ENCODE measurements around the gene TMEM88.

TMEM88 gene

GRCh38 chr17:7833011-7833794 lies 21.7 kb upstream of the TMEM88 start:
- no peak for DNase-seq (ENCODE audit: low read depth in 1 of 2, low spot score in 1 of 2)

DNA sequence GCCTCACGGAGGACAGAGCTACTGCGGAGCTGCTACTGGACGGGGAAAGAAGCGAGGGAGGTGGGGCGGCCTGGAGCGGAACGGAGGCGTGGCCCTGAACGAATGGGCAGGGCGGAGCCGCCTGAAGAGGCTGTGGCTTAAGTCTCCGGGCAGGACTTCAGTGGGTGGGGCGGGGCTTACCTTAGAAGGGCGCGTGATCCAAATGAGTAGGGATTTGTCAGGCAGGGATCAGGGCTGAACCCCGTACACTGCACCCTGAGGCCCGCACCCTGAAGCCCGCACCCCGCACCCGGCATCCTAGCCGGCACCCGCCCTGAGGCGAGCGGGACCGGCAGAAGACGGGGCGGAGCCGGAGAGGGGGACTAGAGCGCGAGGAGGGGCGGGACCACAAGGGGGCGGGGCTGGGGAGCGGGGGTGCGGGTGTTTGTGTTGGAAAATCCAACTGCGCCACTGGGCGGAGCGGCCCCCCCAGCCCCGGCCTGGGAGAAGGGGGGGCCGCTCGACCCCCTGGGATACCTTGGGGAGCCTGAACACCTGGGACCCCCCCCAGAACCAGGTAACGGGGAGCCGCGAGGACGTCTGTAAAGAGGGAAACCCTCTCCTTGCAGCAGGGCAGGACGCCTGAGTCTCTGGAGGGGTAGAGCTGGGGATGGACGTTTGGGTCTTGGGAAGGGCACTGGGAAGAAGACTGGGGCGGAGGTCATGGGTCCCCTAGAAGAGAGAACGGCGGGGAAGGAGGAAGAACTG lies 20.9 kb upstream of the TMEM88 start, which contains the start of gene KDM6B:
TSS of gene KDM6B (plus strand) at position 423 of the 747 bp plus-strand sequence. CDS start 11,338 bp downstream, outside the sequence.
- peak; percentile 73 to 79 for DNase-seq (ENCODE audit: low read depth in 1 of 2, low spot score in 1 of 2)

- peak in 1 of 2 donors; percentile 36 for DNase-seq (ENCODE audit: low read depth in 1 of 2, low spot score in 1 of 2)
Measured at GRCh38 chr17:7834542-7834956, 20.3 kb upstream of the TMEM88 start.

- peak; percentile 69 to 83 for DNase-seq (ENCODE audit: low read depth in 1 of 2, low spot score in 1 of 2)
Measured at GRCh38 chr17:7834957-7835813, 19.7 kb upstream of the TMEM88 start.

GRCh38 chr17:7835814-7836595 lies 18.9 kb upstream of the TMEM88 start:
- DNase-seq (ENCODE audit: low read depth in 1 of 2, low spot score in 1 of 2) = peak in 1 of 2 donors; percentile 27

DNA sequence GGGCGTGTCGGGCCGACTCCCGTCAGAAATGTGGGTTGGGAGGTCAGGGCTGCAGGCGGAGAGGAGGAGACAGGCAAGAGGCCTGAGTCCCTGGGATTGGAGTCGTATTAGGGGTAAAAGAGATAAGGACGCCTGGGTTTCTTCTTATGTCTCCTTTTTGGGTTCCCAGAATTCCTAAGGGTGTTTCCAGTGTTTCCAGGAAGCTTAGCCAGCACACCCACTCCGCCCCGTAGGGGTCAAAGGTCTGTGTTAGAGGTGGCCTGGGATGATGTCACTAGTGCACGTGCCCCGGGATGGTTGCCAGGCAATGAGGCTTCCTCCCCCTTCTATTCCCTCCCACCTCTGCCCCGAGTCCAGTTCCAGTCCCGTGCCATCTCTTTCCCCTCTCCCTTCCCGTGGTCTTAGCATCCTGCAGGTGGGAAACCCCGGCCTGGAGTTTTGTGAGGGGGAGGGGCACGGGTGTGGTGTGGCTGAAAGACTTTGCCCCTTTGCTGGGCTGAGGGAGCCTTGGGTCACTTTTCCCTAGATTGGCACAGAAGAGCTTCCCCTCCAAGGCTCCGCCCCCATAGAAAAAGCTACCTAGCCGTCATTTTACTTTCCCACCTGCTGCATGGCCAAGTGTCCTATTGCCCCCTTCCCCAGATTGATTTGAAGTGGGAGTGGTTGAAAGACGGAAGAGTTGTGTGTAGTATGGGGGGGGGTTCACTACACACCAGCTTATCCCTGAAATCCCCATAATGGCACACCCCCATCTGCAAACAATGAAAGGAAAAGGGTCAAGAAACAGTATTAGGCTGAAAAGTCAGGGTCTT lies 18.1 kb upstream of the TMEM88 start:
- no peak for DNase-seq (ENCODE audit: low read depth in 1 of 2, low spot score in 1 of 2)

- DNase-seq (ENCODE audit: low read depth in 1 of 2, low spot score in 1 of 2) = no peak
Measured at GRCh38 chr17:7837408-7838088, 17.3 kb upstream of the TMEM88 start.

DNA sequence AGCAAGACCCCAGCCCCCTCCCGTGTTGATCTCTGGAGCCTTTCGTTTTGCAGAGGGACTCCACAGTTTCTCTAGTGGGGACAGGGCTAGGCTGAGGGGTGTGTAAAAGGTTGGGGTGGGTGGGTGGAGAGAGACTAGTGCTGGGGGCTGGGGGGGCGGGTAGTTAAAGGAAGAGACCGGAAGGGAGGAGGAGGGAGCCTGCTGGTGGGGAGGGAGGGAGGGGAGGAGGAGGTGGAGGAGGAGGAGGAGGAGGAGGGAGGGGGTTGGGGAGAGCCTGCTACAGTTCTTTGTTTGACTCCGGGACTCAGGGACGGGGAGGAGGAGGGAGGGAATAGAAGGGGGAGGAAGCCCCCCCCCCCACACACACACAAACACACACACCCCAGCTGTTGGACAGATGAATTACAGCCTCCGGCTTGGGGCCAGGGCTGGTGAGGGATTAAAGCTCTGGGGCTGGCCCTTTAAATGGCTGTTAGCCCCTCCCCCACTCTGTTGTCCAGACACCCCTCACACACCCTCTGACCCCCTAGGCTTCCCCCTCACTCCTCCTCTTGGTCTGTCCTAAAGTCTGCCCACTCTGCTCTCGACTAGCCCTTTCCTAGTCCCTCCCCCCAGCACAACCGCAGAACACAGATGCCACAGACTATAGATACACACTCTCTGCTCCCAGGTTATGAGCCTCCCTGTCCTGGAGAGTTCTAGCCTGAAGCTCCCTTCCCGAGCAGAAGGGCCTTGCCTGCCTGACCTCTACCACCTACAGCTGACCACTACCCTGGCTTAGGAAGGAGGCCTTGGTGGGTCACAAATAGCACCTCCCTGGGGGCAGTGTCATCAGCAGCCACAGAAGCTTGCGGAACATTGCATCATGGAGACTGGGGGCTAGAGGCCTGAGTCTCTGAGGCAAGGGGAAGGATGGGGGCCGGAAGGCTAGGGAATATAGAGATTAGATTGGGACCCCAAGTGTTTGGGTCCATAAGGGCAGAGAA lies 16.5 kb upstream of the TMEM88 start:
- DNase-seq (ENCODE audit: low read depth in 1 of 2, low spot score in 1 of 2) = no peak

GRCh38 chr17:7839190-7839875 lies 15.5 kb upstream of the TMEM88 start:
- no peak for DNase-seq (ENCODE audit: low read depth in 1 of 2, low spot score in 1 of 2)

DNA sequence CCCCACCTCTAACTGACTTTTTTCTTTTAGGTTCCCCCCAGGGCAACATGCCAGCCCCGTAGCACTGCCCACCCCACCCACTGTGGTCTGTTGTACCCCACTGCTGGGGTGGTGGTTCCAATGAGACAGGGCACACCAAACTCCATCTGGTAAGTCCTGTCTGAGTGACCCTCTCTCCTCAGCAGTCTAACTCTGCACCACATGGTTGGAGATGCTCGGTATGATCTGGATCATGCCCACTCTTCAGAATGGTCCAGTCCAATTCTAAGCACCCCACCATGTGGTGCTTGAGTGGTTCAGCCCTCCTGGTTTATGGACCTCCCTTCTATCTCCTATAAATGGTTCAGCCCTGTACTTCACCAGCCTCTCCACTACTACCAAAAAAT lies 15.0 kb upstream of the TMEM88 start:
- DNase-seq (ENCODE audit: low read depth in 1 of 2, low spot score in 1 of 2) = no peak

DNA sequence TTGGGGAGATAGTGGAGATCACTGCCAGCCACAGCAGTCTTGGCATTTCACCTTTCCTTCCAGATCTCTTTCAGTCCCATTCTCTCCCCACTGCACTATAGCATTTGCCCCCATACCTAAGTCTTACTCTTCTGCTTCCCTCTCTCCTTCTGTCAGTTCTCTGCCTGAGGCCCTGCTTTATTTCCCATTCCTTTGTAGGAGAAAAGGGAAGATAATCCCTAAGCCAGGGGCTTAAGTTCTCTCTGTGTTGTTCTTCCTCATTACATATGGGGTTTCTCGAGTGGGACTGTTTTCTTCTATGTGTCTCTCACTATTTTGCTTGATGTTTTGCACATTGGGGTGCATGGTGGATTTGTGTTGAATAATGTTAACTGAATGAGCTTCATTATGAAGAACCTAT lies 14.4 kb upstream of the TMEM88 start:
- DNase-seq (ENCODE audit: low read depth in 1 of 2, low spot score in 1 of 2) = no peak

GRCh38 chr17:7840875-7841274 lies 14.0 kb upstream of the TMEM88 start:
- no peak for DNase-seq (ENCODE audit: low read depth in 1 of 2, low spot score in 1 of 2)

GRCh38 chr17:7841396-7841914 lies 13.4 kb upstream of the TMEM88 start:
- DNase-seq (ENCODE audit: low read depth in 1 of 2, low spot score in 1 of 2) = peak; percentile 93 to 94

DNA sequence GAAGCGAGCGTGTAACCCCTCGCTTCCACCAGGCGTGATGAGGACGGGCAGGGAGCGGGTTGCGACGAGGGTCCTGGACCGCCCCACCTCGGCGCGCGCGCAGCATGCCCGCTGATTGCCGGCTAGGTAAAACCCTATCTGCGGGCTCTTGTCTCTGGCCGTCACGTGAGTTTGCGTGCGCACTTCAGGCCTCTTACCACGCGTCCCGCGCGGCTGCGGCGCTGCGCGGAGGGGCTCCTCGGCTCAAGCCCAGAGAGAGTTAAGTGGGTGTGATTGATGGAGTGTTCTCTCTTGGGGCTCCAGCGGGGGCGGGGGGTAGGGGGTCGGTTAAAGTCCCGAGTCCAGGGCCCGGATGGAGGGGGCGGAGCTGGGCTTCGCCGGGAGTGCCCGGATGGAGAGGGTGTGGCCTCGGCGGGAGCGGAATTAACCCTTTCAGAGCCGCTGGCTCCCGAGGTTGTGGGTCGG lies 12.9 kb upstream of the TMEM88 start:
- DNase-seq (ENCODE audit: low read depth in 1 of 2, low spot score in 1 of 2) = peak; percentile 75

- peak; percentile 94 to 95 for DNase-seq (ENCODE audit: low read depth in 1 of 2, low spot score in 1 of 2)
Measured at GRCh38 chr17:7842380-7843256, 12.2 kb upstream of the TMEM88 start.

- no peak for DNase-seq (ENCODE audit: low read depth in 1 of 2, low spot score in 1 of 2)
Measured at GRCh38 chr17:7843257-7843535, 11.7 kb upstream of the TMEM88 start.
